SK-N-SH treated with all-trans-retinoic acid at 6 μM for 48 hours (cell line): Measurements from ENCODE around the gene DDX39B.

Experiments
- ATAC-seq: fragments of 200-7000 bp; cut with Tn5 transposase; 3 replicates; pipeline ENCODE4 v1.9.1; 2020; ENCODE audit warnings: mild to moderate bottlenecking, moderate library complexity
- CREB5 ChIP-seq: fragments of 250-450 bp; sonication (Bioruptor Pico); IDR thresholded peaks from 2 replicates; pipeline ENCODE4 v1.5.1; 2020; ENCODE audit warnings: low read depth, mild to moderate bottlenecking, moderate library complexity
- CSDC2 ChIP-seq: fragments of 250-450 bp; sonication (Bioruptor Pico); IDR thresholded peaks from 2 replicates; pipeline ENCODE4 v1.5.0; 2020; ENCODE audit warnings: mild to moderate bottlenecking, moderate library complexity
- CSRNP3 ChIP-seq: fragments of 250-450 bp; sonication (Bioruptor Pico); IDR thresholded peaks from 2 replicates; pipeline ENCODE4 v1.5.1; 2021; ENCODE audit warnings: mild to moderate bottlenecking, moderate library complexity
- ESRRG ChIP-seq: fragments of 250-450 bp; sonication (Bioruptor Pico); IDR thresholded peaks from 2 replicates; pipeline ENCODE4 v1.6.1; 2021; ENCODE audit warnings: mild to moderate bottlenecking
- GLIS3 ChIP-seq: fragments of 250-450 bp; sonication (Bioruptor Pico); IDR thresholded peaks from 2 replicates; pipeline ENCODE4 v1.5.0; 2020; ENCODE audit warnings: mild to moderate bottlenecking, moderate library complexity
- ISL1 ChIP-seq: fragments of 250-450 bp; sonication (Bioruptor Pico); IDR thresholded peaks from 2 replicates; pipeline ENCODE4 v2.1.2; 2022; ENCODE audit warnings: mild to moderate bottlenecking, moderate library complexity
- OSR1 ChIP-seq: fragments of 250-450 bp; sonication (Bioruptor Pico); IDR thresholded peaks from 2 replicates; pipeline ENCODE4 v1.8.0; 2022; ENCODE audit warnings: moderate library complexity, mild to moderate bottlenecking, inconsistent platforms
- PATZ1 ChIP-seq: fragments of 250-450 bp; sonication (Bioruptor Pico); IDR thresholded peaks from 2 replicates; pipeline ENCODE4 v1.8.0; 2020; ENCODE audit warnings: mild to moderate bottlenecking, moderate library complexity, borderline replicate concordance
- POU6F1 ChIP-seq: fragments of 250-450 bp; sonication (Bioruptor Pico); IDR thresholded peaks from 2 replicates; pipeline ENCODE4 v1.8.0; 2021; ENCODE audit warnings: low read depth, mild to moderate bottlenecking, moderate library complexity, borderline replicate concordance
- SNAI2 ChIP-seq: fragments of 250-450 bp; sonication (Bioruptor Pico); IDR thresholded peaks from 2 replicates; pipeline ENCODE4 v1.5.0; 2020; ENCODE audit warnings: mild to moderate bottlenecking, moderate library complexity
- TOX ChIP-seq: fragments of 250-450 bp; sonication (Bioruptor Pico); IDR thresholded peaks from 2 replicates; pipeline ENCODE4 v1.8.0; 2021; ENCODE audit warnings: mild to moderate bottlenecking, moderate library complexity, borderline replicate concordance
- ZC3H10 ChIP-seq: fragments of 250-450 bp; sonication (Bioruptor Pico); IDR thresholded peaks from 2 replicates; pipeline ENCODE4 v1.5.1; 2021; ENCODE audit warnings: mild to moderate bottlenecking, moderate library complexity
- ZFP30 ChIP-seq: fragments of 450-650 bp; formaldehyde crosslinking; IDR thresholded peaks from 2 replicates; pipeline ENCODE4 v1.5.0; 2022; ENCODE audit warnings: mild to moderate bottlenecking, moderate library complexity
- ZNF565 ChIP-seq: fragments of 450-650 bp; formaldehyde crosslinking; conservative IDR thresholded peaks from 2 replicates; pipeline ENCODE4 v1.5.0; 2020; ENCODE audit warnings: low read depth, mild to moderate bottlenecking, moderate library complexity
- ZNF70 ChIP-seq: fragments of 450-650 bp; formaldehyde crosslinking; IDR thresholded peaks from 2 replicates; pipeline ENCODE4 v1.5.0; 2020; ENCODE audit warnings: mild to moderate bottlenecking, moderate library complexity

The DDX39B gene

GRCh38 chr6:31586599-31587281 lies 44.9 kb upstream of the DDX39B start:
- TF ChIP-seq ZC3H10 (CRISPR knock-in tag): no peak
- TF ChIP-seq TOX (CRISPR knock-in tag): no peak
- no peak for TF ChIP-seq ZFP30 (CRISPR knock-in tag)
- TF ChIP-seq ZNF70: no peak
- TF ChIP-seq ESRRG (CRISPR knock-in tag): no peak
- TF ChIP-seq ZNF565 (CRISPR knock-in tag): no peak
- TF ChIP-seq SNAI2 (CRISPR knock-in tag): no peak
- TF ChIP-seq PATZ1 (CRISPR knock-in tag): no peak
- TF ChIP-seq GLIS3 (CRISPR knock-in tag): no peak
- no peak for TF ChIP-seq POU6F1 (CRISPR knock-in tag)
- no peak for TF ChIP-seq CREB5
- TF ChIP-seq OSR1 (CRISPR knock-in tag): no peak
- ATAC-seq: no peak

DNA sequence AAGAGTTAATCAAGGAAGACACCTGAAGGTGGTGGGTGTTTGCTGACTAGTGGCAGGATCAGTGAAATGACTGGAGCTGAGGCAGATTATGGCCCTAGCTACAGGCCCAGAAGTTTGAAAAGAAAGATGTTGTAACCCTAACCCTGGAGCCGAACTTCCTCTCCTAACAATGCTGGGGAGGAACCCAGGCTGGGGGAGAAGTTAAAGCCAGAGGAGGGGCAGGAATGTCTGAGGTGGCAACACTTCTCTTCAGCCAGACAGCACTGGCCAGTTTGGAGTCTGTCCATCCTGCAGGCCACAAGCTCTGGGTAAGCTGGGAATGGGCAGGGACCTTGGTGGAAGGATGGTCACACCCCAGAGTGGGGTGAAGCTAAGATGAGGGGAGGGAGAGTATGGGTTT lies 44.2 kb upstream of the DDX39B start, which contains the start of gene LST1:
Gene LST1 (plus strand): TSS at position 270 of the 400 bp plus-strand sequence. CDS start 1,023 bp downstream, outside the sequence.
- TF ChIP-seq OSR1 (CRISPR knock-in tag) (no peak), ZNF70 (no peak), ISL1 (no peak)
- TF ChIP-seq, all 23 proteins: peak for 0
- no peak for ATAC-seq

DNA sequence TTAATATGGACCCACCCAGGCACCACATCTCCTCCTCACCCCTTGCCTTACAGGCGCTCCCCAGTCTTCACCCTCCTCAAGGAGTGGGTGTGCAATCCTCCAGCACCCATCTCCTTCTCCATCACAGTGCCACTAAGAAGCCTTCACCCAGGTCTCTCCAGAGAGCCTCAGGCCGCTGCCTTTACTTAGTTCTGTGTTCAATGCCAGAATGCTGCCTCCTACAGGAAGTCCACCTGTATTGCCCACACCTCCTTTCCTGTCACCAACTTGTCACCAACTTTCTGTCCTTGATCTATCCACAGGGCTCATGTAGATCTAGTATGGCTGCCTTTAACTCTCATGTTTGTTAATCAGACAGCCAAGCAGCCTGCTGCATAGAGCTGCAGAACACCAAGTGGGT lies 43.7 kb upstream of the DDX39B start:
- ATAC-seq: no peak
- TF ChIP-seq CSDC2 (CRISPR knock-in tag): no peak

DNA sequence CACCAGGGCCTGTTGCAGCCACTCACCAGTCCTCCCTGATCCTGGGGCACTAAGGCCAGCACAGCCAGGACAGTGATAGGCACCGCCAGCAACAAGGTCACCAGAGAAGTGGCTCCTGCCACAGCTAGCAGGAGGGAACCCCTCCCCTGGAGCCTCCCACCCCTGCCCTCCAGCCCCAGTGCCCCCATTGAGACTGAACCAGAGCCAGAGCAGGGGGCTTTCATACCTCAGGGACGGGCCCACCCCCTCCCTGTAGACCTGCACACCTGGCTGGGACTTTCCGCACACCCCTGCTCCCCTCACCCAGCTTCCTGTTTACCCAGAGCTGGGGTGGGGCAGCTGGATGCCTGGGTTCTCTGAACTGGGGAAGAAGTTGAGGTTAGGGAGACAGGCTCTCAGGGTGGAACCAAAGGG lies 40.4 kb upstream of the DDX39B start, which contains the start of gene LTB:
Gene LTB (minus strand): TSS at position 195 of the 414 bp plus-strand sequence. CDS start 7 bp downstream, at position 188.
- TF ChIP-seq POU6F1 (CRISPR knock-in tag) (no peak), CSRNP3 (CRISPR knock-in tag) (no peak), OSR1 (CRISPR knock-in tag) (no peak), TOX (CRISPR knock-in tag) (no peak), ZFP30 (CRISPR knock-in tag) (no peak)
- ATAC-seq: no peak

DNA sequence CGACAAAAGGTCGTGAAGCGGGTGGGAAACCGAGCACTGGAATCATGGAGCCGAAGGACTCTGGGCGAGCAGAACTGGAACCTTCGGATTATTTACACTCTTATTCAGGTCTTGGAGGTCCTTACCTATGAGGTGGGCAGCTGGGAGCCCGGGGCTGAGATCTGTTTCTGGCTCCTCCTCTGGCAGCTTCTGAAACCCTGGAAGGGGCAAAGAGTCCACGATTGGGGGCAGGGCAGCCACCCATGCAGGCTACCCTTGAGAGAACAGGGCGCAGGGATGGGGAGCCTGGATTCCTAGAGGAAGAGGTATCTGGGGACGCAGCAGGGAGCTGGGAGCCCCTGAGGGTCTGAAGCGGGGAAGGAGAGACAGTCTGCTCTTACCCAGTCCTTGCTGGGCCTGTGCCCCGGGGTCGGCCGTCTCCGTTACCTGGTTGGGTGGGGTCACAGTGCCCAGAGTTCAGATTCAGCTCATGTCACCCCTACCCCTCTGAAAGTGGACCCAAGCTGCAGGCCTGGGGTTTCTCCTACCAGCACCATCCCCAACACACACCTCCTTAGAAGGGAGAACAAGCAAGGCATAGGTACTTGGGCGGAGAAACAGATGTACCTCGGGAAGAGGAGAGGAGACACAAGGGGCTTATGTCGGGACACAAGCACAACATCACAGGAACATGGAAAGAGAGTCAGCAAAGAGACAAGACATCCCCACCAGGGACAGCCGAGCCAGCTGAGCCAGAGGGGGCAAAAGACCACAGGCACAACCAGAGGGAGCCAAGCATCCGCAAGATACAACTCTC lies 39.8 kb upstream of the DDX39B start:
- TF ChIP-seq ZC3H10 (CRISPR knock-in tag): no peak
- peak; percentile 21 for ATAC-seq
